ENCODE results near the gene GLT8D1. TPM values are rescaled to one million over a fixed set of nuclear protein-coding genes. Genes with fewer than 3 reads are reported as not detected.
A peak's percentile ranks its signal among the peaks of the same experiment; 100 is the strongest.
"Not testable (repeated sequence)": the region's sequence is repeated elsewhere in the genome, so short reads cannot be mapped to it uniquely, and the experiment has no call there.

The GLT8D1 gene
- total RNA-seq, 3 donors from 2014 or later: 44.5 to 65.7 (median 56.4) TPM

- TF ChIP-seq POLR2AphosphoS5 (IDR thresholded peaks at IDR 0.05) (no peak), POLR2A (IDR thresholded peaks at IDR 0.05) (no peak)
- TF ChIP-seq, protein P1, sequence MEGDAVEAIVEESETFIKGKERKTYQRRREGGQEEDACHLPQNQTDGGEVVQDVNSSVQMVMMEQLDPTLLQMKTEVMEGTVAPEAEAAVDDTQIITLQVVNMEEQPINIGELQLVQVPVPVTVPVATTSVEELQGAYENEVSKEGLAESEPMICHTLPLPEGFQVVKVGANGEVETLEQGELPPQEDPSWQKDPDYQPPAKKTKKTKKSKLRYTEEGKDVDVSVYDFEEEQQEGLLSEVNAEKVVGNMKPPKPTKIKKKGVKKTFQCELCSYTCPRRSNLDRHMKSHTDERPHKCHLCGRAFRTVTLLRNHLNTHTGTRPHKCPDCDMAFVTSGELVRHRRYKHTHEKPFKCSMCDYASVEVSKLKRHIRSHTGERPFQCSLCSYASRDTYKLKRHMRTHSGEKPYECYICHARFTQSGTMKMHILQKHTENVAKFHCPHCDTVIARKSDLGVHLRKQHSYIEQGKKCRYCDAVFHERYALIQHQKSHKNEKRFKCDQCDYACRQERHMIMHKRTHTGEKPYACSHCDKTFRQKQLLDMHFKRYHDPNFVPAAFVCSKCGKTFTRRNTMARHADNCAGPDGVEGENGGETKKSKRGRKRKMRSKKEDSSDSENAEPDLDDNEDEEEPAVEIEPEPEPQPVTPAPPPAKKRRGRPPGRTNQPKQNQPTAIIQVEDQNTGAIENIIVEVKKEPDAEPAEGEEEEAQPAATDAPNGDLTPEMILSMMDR (IDR thresholded peaks at IDR 0.05): no peak
- Histone ChIP-seq H3K27me3 (no peaks in the 10 kb centered on the region), H3K36me3 (no peaks in the 10 kb centered on the region), H3K27ac (peak overlapping the region; percentile 30 to 38), H3K9me3 (no peaks in the 10 kb centered on the region), H3K4me1 (peaks cover 0 to 12% of the 10 kb centered on the region in 2 donors), H3K4me3 (no peak overlapping the region)
- no peak for DNase-seq (ENCODE audit: low spot score in 2 of 2)
- intact Hi-C loops (cut with DNase I; ENCODE audit: low total_unique reads): no loop called here
Measured at GRCh38 chr3:52679811-52680210, 25.8 kb downstream of the GLT8D1 start.

GRCh38 chr3:52679199-52679538 is 26.4 kb downstream of the GLT8D1 start:
- TF ChIP-seq POLR2AphosphoS5 (IDR thresholded peaks at IDR 0.05): no peak
- TF ChIP-seq, protein P1 (IDR thresholded peaks at IDR 0.05): no peak
- no peak for TF ChIP-seq POLR2A (IDR thresholded peaks at IDR 0.05)
- peak overlapping the region; percentile 15 to 30 for H3K27ac ChIP-seq
- H3K4me3 ChIP-seq: no peak overlapping the region
- no peaks in the 10 kb centered on the region for H3K9me3 ChIP-seq
- H3K36me3 ChIP-seq: no peaks in the 10 kb centered on the region
- intact Hi-C loops (cut with DNase I; ENCODE audit: low total_unique reads): no loop called here
- no peaks in the 10 kb centered on the region for H3K27me3 ChIP-seq
- no peak for DNase-seq (ENCODE audit: low spot score in 2 of 2)
- peaks cover 0 to 6% of the 10 kb centered on the region in 2 donors for H3K4me1 ChIP-seq

- no peak for DNase-seq (ENCODE audit: low spot score in 2 of 2)
- Histone ChIP-seq H3K4me3 (no peak overlapping the region), H3K27ac (no peak overlapping the region), H3K27me3 (no peaks in the 10 kb centered on the region), H3K4me1 (no peaks in the 10 kb centered on the region), H3K36me3 (no peaks in the 10 kb centered on the region), H3K9me3 (no peaks in the 10 kb centered on the region)
- intact Hi-C loops (cut with DNase I; ENCODE audit: low total_unique reads): no loop called here
- TF ChIP-seq POLR2A (IDR thresholded peaks at IDR 0.05): no peak
- no peak for TF ChIP-seq POLR2AphosphoS5 (IDR thresholded peaks at IDR 0.05)
- TF ChIP-seq, protein P1 (IDR thresholded peaks at IDR 0.05): no peak
Measured at GRCh38 chr3:52678265-52679198, 27.1 kb downstream of the GLT8D1 start.

- H3K36me3 ChIP-seq; intact Hi-C loops (cut with DNase I; ENCODE audit: low total_unique reads): not testable (repeated sequence)
Measured at GRCh38 chr3:52676201-52676600, 29.4 kb downstream of the GLT8D1 start.

GRCh38 chr3:52671676-52672075 is 33.9 kb downstream of the GLT8D1 start:
- Histone ChIP-seq H3K4me1 (no peaks in the 10 kb centered on the region), H3K27me3 (no peaks in the 10 kb centered on the region), H3K27ac (peak overlapping the region; percentile 69 to 81), H3K36me3 (no peaks in the 10 kb centered on the region), H3K4me3 (no peak overlapping the region), H3K9me3 (no peaks in the 10 kb centered on the region)
- intact Hi-C loops (cut with DNase I; ENCODE audit: low total_unique reads): no loop called here
- DNase-seq (ENCODE audit: low spot score in 2 of 2): no peak
- no peak for TF ChIP-seq POLR2AphosphoS5 (IDR thresholded peaks at IDR 0.05)
- TF ChIP-seq, protein P1 (IDR thresholded peaks at IDR 0.05): no peak
- no peak for TF ChIP-seq POLR2A (IDR thresholded peaks at IDR 0.05)

More at GRCh38 chr3:52676201-52676600, 29.4 kb downstream of the GLT8D1 start:
- H3K27me3 ChIP-seq; H3K27ac ChIP-seq; DNase-seq (ENCODE audit: low spot score in 2 of 2); H3K4me3 ChIP-seq; H3K4me1 ChIP-seq; H3K9me3 ChIP-seq: not testable (repeated sequence)
